Right lobe of liver (tissue), 6 donors: ENCODE measurements around the gene CLCN7. TPM values are rescaled to one million over a fixed set of nuclear protein-coding genes. Genes with fewer than 3 reads are reported as not detected.

Experiments
- ATAC-seq, 4 donors: fragments of 200-7000 bp; cut with Tn5 transposase; one replicate each; pipeline ENCODE4 v1.9.1; 2020; ENCODE audit warnings: mild to moderate bottlenecking in 4 of 4, moderate library complexity in 4 of 4
- DNase-seq, 3 donors: peaks; one replicate each; pipeline ENCODE4 v3.0.0-alpha.2; 2020
- H3K27ac ChIP-seq, 3 donors: fragments of 200-600 bp; one replicate each; pipeline ENCODE4 v1.8.0; 2022
- H3K27me3 ChIP-seq, 2 donors: fragments of 200-600 bp; one replicate each; pipeline ENCODE4 v1.8.0; 2022
- H3K36me3 ChIP-seq, 4 donors: fragments of 200-600 bp; sonication (generic) in 1 of 4; one replicate each; pipeline versions ENCODE4 v1.5.1 to v1.8.0; 2017 to 2022; ENCODE audit warnings: control low read depth in 1 of 4
- H3K4me1 ChIP-seq, 4 donors: fragments of 200-600 bp; sonication (generic) in 1 of 4; one replicate each; pipeline versions ENCODE4 v1.5.1 to v1.8.0; 2017 to 2022; ENCODE audit warnings: control low read depth in 1 of 4
- H3K4me3 ChIP-seq, 3 donors: fragments of 200-600 bp; one replicate each; pipeline ENCODE4 v1.8.0; 2022
- H3K9me3 ChIP-seq, 4 donors: fragments of 200-600 bp; sonication (generic) in 1 of 4; one replicate each; pipeline versions ENCODE4 v1.5.1 to v1.8.0; 2017 to 2022; ENCODE audit warnings: control low read depth in 1 of 4
- CTCF ChIP-seq, 4 donors: fragments of 200-600 bp in 3 of 4; fragments of 450-650 bp in 1 of 4; IDR thresholded peaks; one replicate each; pipeline versions ENCODE4 v1.5.1 to v1.8.0; 2016 to 2022; ENCODE audit warnings: antibody characterized with exemption in 4 of 4, mild to moderate bottlenecking in 2 of 4
- POLR2A ChIP-seq: fragments of 450-650 bp; IDR thresholded peaks from one replicate; pipeline ENCODE4 v1.6.1; 2017; ENCODE audit warnings: antibody characterized with exemption, mild to moderate bottlenecking
- WGBS: methylation state at CpG from one replicate; pipeline ENCODE4 v1.1.6; 2018; ENCODE audit warnings: low coverage, low lambda C conversion rate; ENCODE audit not compliant: insufficient coverage; ENCODE audit errors: missing lambda C conversion rate; 5-methylcytosine and 5-hydroxymethylcytosine counted together
- intact Hi-C, 2 donors: fragments of 100-400 bp; cut with DNase I; formaldehyde crosslinking; loops; one replicate each; pipeline versions ENCODE4 v1.11.2 to v1.14.1; 2022
- total RNA-seq, 6 experiments: library from RNA; depleted of rRNA in 2 of 6; stranded (reverse); fragments of >200 nt in 2 of 6; fragmentation: NEBNext Ultra II Directional in 3 of 6; extraction: Animal tissue kit (Norgen Biotek cat#: 25700) in 3 of 6; gene quantifications; one replicate each; pipeline versions ENCODE4 v1.1.0 to v1.2.4, GENCODE V29; 2016 to 2023
- donor health status: DM: no; HTN: yes; CAD: no.
- donor health status: DM: no; HTN: no; CAD: no.
- donor health status: DM: no; HTN: no; CAD: no.
- donor health status: DM: no; HTN: yes; CAD: no.
- donor health status: DM: no; HTN: yes; CAD: no.

CLCN7 gene
- total RNA-seq, 6 experiments from 2014 or later = 36.0 to 50.8 (median 40.8) TPM

DNA sequence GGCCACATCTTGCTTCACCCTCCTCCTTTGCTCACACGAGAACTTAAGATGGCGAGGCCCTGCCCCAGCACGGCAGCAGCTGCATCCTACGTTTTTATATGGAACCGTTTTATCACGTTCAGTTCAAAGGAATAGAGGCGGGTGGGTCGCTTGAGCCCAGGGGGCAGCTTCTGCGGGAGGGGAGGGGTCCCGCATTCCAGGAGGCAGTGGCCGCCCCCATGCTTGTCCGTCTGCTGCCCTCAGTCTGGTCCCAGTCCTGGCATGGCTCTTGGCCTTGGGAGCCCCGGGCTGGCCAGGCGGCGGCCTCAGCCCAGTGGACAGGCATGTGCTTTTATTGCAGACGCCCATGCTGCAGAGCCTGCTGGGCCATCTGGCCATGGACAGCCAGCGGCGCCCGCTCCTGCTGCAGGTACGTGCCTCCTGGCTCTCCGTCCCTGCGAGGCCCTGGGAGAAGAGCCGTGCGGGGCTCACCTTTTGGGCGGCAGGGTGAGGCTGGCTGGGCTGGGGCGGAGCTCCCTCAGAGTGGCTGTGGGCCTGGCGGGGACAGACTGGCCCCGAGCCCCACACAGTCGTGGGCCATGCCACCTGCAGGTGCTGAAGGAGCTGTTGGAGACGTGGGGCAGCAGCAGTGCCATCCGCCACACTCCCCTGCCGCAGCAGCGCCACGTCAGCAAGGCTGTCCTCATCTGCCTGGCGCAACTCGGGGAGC, 25.1 kb upstream of the CLCN7 start:
- no peak overlapping the region for H3K4me3 ChIP-seq
- H3K36me3 ChIP-seq = peaks cover 0 to 53% (median 11%) of the 10 kb centered on the region in 4 donors
- no peak overlapping the region for H3K27ac ChIP-seq
- no peaks in the 10 kb centered on the region for H3K4me1 ChIP-seq
- 86% methylated on average over 5 of the region's 36 CpGs for WGBS
- ATAC-seq = no peak
- TF ChIP-seq POLR2A (no peak), CTCF (IDR thresholded peaks at IDR 0.05) (no peak)
- no peaks in the 10 kb centered on the region for H3K9me3 ChIP-seq
- intact Hi-C loops = no loop called here
- H3K27me3 ChIP-seq = no peaks in the 10 kb centered on the region
- DNase-seq = peak in 1 of 3 donors; percentile 55

- Histone ChIP-seq H3K36me3 (peaks cover 0 to 55% (median 11%) of the 10 kb centered on the region in 4 donors), H3K27ac (no peak overlapping the region), H3K4me1 (peaks cover 0 to 8% (median 3%) of the 10 kb centered on the region in 4 donors), H3K4me3 (no peak overlapping the region), H3K9me3 (no peaks in the 10 kb centered on the region), H3K27me3 (no peaks in the 10 kb centered on the region)
- WGBS = 59% methylated on average over 2 of the region's 35 CpGs
- DNase-seq (no peak), ATAC-seq (no peak)
- intact Hi-C loops = no loop called here
- TF ChIP-seq POLR2A (no peak), CTCF (IDR thresholded peaks at IDR 0.05) (no peak)
These were observed 24.3 kb upstream of the CLCN7 start for GRCh38 chr16:1498899-1499676.

- no peak for DNase-seq
These were observed 22.3 kb upstream of the CLCN7 start for GRCh38 chr16:1497014-1497598.

DNA sequence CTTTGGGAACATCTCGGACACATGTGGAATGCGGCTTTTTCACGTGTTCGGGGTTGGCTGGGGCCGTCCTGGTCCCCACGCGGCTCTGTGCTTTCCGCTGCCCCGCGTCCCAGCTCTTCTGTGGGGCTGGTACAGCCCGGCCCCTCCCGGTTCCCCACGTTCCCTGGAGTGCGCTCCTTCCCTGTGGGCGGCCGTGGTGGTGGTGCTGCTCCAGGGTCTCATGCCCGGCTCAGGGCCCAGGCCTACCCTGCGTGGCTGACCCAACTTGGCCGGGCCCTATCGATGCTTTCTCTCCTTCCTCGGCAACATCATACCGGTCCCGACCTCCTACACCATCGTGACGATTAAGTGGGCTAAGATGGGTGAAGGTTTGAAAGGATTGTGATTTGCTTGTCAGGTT, 21.6 kb upstream of the CLCN7 start:
- no peak overlapping the region for H3K27ac ChIP-seq
- DNase-seq (no peak), ATAC-seq (no peak)
- H3K36me3 ChIP-seq = peaks cover 0 to 34% (median 3%) of the 10 kb centered on the region in 4 donors
- intact Hi-C loops = no loop called here
- no peaks in the 10 kb centered on the region for H3K27me3 ChIP-seq
- H3K4me3 ChIP-seq = no peak overlapping the region
- H3K4me1 ChIP-seq = peaks cover 0 to 14% (median 5%) of the 10 kb centered on the region in 4 donors
- no peak for TF ChIP-seq POLR2A
- TF ChIP-seq CTCF (IDR thresholded peaks at IDR 0.05) = no peak
- no CpG with 5 or more reads among the region's 25 CpGs for WGBS
- no peaks in the 10 kb centered on the region for H3K9me3 ChIP-seq

More at GRCh38 chr16:1497014-1497598, 22.3 kb upstream of the CLCN7 start:
- Histone ChIP-seq H3K4me3 (no peak overlapping the region), H3K4me1 (peaks cover 0 to 14% (median 5%) of the 10 kb centered on the region in 4 donors), H3K36me3 (peaks cover 0 to 41% (median 7%) of the 10 kb centered on the region in 4 donors), H3K9me3 (no peaks in the 10 kb centered on the region), H3K27me3 (no peaks in the 10 kb centered on the region), H3K27ac (no peak overlapping the region)
- WGBS = 69% methylated on average over 6 of the region's 21 CpGs
- TF ChIP-seq CTCF (IDR thresholded peaks at IDR 0.05) = no peak
- TF ChIP-seq POLR2A = no peak
- ATAC-seq = no peak
- intact Hi-C loops = no loop called here
